Rectal smooth muscle tissue (tissue), 1 donor: ENCODE data around the gene PTPN3.
"Not testable (repeated sequence)": the region's sequence is repeated elsewhere in the genome, so short reads cannot be mapped to it uniquely, and the experiment has no call there.

Experiments
- H3K27ac ChIP-seq: one replicate; pipeline ENCODE4 v1.7.0; 2013; ENCODE audit warnings: low read depth, low read length, inconsistent platforms
- H3K27me3 ChIP-seq: one replicate; pipeline ENCODE4 v1.7.0; 2013; ENCODE audit warnings: low read length; ENCODE audit not compliant: control insufficient read depth, insufficient read depth
- H3K36me3 ChIP-seq: one replicate; pipeline ENCODE4 v1.7.0; 2013; ENCODE audit warnings: low read length; ENCODE audit not compliant: control insufficient read depth, insufficient read depth
- H3K4me1 ChIP-seq: one replicate; pipeline ENCODE4 v1.7.0; 2013; ENCODE audit warnings: low read length; ENCODE audit not compliant: control insufficient read depth, insufficient read depth
- H3K4me3 ChIP-seq: one replicate; pipeline ENCODE4 v1.7.0; 2013; ENCODE audit warnings: low read length
- H3K9ac ChIP-seq: one replicate; pipeline ENCODE4 v1.7.0; 2013; ENCODE audit warnings: low read length

PTPN3 gene

DNA sequence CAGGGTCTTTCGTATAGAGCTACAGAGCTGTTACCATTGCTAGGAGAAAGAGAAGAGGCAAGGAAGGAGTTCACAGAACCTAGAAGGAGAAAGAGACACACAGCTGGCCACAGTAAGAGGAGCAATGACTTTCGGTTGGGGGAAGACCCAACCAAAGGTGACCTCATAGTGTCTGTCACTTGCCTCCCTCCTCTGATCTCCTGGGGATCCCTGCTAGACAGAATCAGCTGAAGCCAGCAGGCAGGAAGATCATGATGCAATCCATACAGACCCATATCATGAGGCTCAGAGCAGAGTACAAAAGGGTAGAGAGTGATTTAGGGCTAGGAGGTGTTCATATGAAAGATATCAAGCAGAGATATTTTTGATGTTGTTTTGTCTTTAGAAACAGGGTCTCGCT, 151.2 kb downstream of the PTPN3 start:
- no peak overlapping the region for H3K27ac ChIP-seq

DNA sequence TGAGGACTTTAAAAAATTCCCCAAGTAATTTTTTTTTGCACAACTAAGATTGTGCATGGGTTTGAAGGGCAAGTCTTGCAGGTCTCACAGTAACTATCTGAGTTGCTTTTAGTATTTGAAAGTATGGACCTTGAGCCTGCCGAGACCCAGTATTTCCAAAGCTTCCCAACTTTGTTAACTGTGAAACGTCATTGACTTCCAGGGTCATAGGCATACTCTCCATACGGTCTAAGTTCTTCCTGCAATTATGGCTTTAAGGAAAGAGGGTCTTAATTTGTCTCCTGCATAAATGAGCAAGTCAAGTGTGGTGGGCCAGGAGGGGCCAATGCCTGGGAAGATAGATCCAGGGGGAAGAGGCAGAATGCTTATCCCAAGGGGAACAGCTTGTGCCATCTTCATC, 153.2 kb downstream of the PTPN3 start:
- Histone ChIP-seq H3K9ac (no peak overlapping the region), H3K27me3 (no peaks in the 10 kb centered on the region), H3K36me3 (no peaks in the 10 kb centered on the region), H3K27ac (no peak overlapping the region), H3K4me3 (no peak overlapping the region), H3K4me1 (no peaks in the 10 kb centered on the region)

More for the DNA sequence above, 151.2 kb downstream of the PTPN3 start:
- no peaks in the 10 kb centered on the region for H3K27me3 ChIP-seq
- no peaks in the 10 kb centered on the region for H3K4me1 ChIP-seq
- H3K4me3 ChIP-seq = no peak overlapping the region
- H3K36me3 ChIP-seq = no peaks in the 10 kb centered on the region
- no peak overlapping the region for H3K9ac ChIP-seq

DNA sequence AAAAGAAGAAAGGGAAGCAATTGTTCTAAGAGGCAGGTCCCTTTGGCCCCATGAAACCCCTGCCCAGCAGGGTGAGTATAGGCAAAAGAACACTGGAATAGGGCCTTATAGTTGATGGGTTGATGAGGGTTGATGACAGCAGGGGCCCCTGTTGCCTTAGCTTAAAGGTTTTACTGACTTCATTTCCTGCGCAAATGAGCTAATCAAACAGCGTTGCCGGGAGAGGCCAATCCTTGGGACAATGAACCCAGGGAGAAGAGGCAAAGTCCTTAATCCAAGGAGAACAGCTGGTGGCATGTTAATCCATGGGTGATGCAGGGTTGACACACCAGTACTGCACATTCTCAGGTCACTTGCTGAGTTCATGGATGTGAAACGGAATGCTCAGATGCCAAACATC, 155.2 kb downstream of the PTPN3 start:
- H3K4me1 ChIP-seq = no peaks in the 10 kb centered on the region
- no peaks in the 10 kb centered on the region for H3K36me3 ChIP-seq
- no peak overlapping the region for H3K4me3 ChIP-seq
- no peaks in the 10 kb centered on the region for H3K27me3 ChIP-seq
- no peak overlapping the region for H3K27ac ChIP-seq
- H3K9ac ChIP-seq = no peak overlapping the region

DNA sequence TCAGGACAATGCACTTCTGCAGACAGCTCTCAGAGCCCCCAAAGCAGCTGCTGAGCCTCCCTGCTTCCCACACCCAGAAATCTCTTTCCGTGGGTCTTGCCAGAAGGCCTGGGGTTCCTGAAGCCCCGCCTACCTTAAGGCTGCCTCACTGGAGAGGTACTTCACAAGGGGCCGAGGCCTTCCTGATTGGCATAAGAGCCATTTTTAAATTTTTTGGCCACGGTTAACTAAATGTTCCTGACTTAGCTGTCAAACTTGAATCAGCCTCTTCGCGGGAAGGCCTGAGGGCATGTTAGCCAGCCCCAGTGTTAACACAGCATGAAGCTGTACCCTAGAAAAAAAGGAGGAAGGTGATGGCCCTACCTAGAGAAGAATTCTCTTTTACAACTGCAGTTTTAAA, 156.5 kb downstream of the PTPN3 start:
- Histone ChIP-seq H3K4me3 (no peak overlapping the region), H3K9ac (no peak overlapping the region), H3K27me3 (no peaks in the 10 kb centered on the region), H3K27ac (no peak overlapping the region), H3K36me3 (no peaks in the 10 kb centered on the region), H3K4me1 (no peaks in the 10 kb centered on the region)

DNA sequence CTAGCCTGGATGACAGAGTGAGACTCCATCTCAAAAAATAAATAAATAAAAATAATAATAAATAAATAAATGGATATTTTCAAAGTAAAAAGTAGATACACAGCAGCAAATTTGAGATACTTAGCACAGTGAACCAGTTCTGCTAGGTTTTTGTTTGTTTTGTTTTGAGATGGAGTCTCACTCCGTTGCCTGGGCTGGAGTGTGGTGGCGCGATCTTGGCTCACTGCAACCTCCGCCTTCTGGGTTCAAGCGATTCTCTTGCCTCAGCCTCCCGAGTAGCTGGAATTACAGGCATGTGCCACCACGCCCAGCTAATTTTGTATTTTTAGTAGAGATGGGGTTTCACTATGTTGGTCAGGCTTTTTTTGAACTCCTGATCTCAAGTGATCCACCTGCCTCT, 157.1 kb downstream of the PTPN3 start:
- not testable (repeated sequence) for H3K27me3 ChIP-seq, H3K36me3 ChIP-seq, H3K4me3 ChIP-seq, H3K27ac ChIP-seq, H3K9ac ChIP-seq, H3K4me1 ChIP-seq

DNA sequence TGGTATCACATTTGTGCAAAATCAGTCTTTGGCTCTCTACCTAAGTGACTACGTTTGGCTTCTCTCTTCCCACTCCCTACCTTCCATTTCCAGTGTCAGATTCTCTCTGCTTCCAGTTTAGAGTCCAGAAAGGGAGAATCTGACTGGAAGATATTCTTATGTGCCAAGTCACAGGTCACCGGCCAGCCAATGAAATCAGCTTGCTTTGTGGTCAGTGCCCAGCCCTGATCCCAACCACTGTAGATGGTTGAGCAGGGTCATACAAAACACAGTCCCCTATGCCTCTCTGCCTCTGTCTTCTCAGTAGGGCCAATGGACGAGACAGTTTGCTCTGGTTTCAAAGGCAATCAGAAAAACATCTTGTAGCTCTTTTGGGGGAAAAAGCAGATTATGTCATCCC, 161.7 kb downstream of the PTPN3 start:
- Histone ChIP-seq H3K9ac (no peak overlapping the region), H3K4me3 (no peak overlapping the region)

DNA sequence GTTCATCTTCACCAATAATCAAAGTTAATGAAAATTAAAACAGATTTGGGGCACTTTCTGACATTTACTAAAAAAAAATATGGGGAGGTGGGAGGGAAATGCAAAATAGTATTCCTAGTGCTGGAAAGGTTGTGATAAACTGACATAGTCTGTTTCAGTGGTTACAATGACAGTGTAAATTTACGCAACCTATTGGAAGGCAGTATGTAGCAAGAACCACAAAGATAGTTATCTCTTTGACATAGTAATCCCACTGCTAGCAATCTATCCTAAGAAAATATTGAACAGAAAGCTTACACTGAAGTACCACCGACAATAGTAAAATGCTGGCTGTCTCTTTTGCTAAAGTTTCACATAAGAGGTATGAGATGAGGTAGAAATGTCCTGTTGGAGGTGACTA, 162.2 kb downstream of the PTPN3 start:
- H3K27me3 ChIP-seq = no peaks in the 10 kb centered on the region
- no peak overlapping the region for H3K4me3 ChIP-seq
- H3K36me3 ChIP-seq = no peaks in the 10 kb centered on the region
- H3K4me1 ChIP-seq = no peaks in the 10 kb centered on the region
- no peak overlapping the region for H3K27ac ChIP-seq
- H3K9ac ChIP-seq = no peak overlapping the region

More for the DNA sequence above, 161.7 kb downstream of the PTPN3 start:
- Histone ChIP-seq H3K36me3 (no peaks in the 10 kb centered on the region), H3K27ac (no peak overlapping the region), H3K4me1 (no peaks in the 10 kb centered on the region), H3K27me3 (no peaks in the 10 kb centered on the region)

DNA sequence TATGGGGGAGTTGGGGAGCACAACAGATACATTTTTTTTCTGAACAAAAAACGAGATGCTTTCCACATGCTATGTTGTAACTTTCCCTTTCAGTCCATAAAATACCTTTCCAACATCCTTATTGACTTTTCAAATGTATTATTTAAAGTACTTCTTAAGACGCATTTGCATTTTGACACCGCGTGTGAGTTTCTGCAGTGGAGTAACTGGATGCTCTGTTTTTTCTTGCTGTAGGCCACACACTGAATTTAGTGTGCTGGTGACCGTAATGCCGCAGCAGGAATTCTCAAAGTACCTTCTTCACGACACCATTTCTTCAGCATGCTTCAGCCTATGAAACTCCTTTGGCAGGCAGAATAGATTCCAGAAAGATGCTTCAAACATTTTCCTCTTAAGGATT, 163.0 kb downstream of the PTPN3 start:
- Histone ChIP-seq H3K27ac (no peak overlapping the region), H3K4me1 (no peaks in the 10 kb centered on the region), H3K27me3 (no peaks in the 10 kb centered on the region), H3K9ac (no peak overlapping the region), H3K4me3 (no peak overlapping the region), H3K36me3 (no peaks in the 10 kb centered on the region)

DNA sequence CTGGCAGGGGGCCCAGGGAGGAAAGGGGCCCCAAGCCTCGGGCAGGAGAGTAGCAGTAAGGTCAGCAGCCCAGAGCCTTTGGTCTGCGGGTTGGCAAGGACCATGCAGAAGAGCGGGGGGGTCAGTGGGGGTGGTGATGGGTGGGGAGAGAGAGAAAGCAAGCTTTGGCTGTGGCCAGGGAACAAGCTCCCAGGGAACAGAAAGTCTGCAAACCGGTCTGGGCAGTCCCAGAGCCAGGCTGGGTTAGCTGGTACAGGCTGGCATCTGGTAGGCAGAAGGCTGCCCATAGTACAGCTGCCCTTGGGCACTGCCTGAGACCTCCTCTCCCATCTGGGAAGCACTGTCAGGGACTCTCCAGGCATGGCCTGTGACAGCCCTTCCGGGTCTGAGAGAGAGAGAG, 166.8 kb downstream of the PTPN3 start:
- Histone ChIP-seq H3K4me3 (no peak overlapping the region), H3K9ac (no peak overlapping the region), H3K27me3 (no peaks in the 10 kb centered on the region), H3K4me1 (no peaks in the 10 kb centered on the region), H3K27ac (no peak overlapping the region), H3K36me3 (no peaks in the 10 kb centered on the region)

DNA sequence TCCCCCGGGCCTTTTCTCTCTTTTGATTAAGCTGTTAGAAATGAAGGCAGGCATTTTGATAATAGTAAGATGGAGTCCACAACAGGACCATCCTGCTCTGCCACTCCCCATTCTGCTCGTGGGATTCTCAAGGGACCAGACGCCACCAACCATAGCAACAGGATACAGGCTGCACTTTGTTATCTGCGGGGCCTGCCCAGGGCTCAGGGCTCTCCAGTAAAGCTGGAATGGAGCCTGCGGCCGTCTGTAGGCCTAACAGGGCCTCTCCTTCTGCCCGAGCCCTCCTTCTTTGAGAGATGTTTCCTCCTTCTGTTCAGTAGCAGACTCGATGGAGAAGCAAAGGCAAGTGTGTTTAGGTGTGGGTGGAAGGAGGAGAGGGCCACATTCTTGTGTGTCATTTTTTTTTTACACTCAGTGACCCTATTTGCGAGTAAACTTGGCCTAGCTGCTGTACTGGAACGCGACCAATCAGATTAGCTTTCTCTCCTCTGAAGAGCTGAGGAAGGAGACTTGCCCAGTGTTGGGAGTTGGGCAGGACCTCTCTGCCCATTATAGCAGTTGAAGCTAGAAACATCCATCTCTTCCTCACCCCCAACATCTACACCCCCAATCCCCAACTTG, 168.4 kb downstream of the PTPN3 start:
- Histone ChIP-seq H3K27ac (no peak overlapping the region), H3K4me1 (no peaks in the 10 kb centered on the region), H3K9ac (no peak overlapping the region), H3K4me3 (no peak overlapping the region), H3K27me3 (no peaks in the 10 kb centered on the region), H3K36me3 (no peaks in the 10 kb centered on the region)

DNA sequence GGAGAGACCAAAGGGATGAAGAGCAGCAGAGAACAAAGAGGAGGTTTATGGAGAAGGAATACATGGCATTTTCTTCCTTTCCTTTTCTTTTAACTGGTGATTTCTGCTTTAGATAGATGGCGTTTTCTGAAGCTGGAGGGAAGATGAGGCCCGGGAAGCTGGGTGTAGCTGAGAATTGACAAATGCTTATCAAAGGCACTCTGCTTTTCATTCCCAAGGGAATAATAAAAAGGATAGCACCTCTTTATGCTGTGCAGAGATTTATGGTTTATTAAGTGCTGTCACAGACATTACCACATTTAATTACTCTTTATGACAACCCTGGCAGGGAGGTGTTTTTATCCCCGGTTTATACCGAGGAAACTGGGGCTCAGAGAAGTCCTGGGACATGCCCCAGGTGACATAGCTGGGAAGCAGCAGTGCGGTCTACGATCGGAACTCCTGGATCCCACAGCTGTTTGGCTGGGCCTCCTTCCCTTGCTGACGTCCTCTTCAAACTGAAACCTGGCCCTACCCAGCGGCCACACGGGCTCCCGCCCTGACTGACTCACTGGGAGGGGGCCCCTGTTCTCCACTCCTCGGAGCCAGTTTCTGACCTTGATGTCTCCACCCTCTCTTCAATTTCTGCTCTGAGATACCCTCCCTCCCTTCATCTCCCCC, 169.0 kb downstream of the PTPN3 start:
- Histone ChIP-seq H3K27ac (no peak overlapping the region), H3K4me1 (no peaks in the 10 kb centered on the region), H3K4me3 (peak overlapping the region; percentile 6), H3K27me3 (no peaks in the 10 kb centered on the region), H3K9ac (no peak overlapping the region), H3K36me3 (no peaks in the 10 kb centered on the region)
